Astrocyte (in vitro differentiated cells and primary cell): ENCODE measurements around the gene PAK6. TPM values are rescaled to one million over a fixed set of nuclear protein-coding genes. Genes with fewer than 3 reads are reported as not detected.
A peak's percentile ranks its signal among the peaks of the same experiment; 100 is the strongest.

Experiments
- DNase-seq: peaks from one replicate; pipeline ENCODE4 v3.0.0-alpha.2; 2010; ENCODE audit warnings: low read depth
- FAIRE-seq: peaks from 2 replicates; lab custom pipeline; 2011; peaks lifted over from hg19 to GRCh38; lab: Jason Lieb, UNC
- H2AFZ ChIP-seq: 2 replicates; pipeline ENCODE4 v1.6.0; 2012; ENCODE audit warnings: low read depth, low read length, inconsistent platforms
- H3K27ac ChIP-seq: 2 replicates; pipeline ENCODE4 v1.5.1; 2011; ENCODE audit warnings: low read depth, low read length, inconsistent platforms
- H3K27me3 ChIP-seq: 2 replicates; pipeline ENCODE4 v1.6.0; 2011; ENCODE audit warnings: low read length, inconsistent platforms; ENCODE audit not compliant: insufficient read depth
- H3K36me3 ChIP-seq: 2 replicates; pipeline ENCODE4 v1.5.1; 2011; ENCODE audit warnings: low read length, inconsistent platforms; ENCODE audit not compliant: insufficient read depth
- H3K4me1 ChIP-seq: 2 replicates; pipeline ENCODE4 v1.5.1; 2011; ENCODE audit warnings: low read length, inconsistent platforms; ENCODE audit not compliant: insufficient read depth
- H3K4me2 ChIP-seq: 2 replicates; pipeline ENCODE4 v1.6.0; 2012; ENCODE audit warnings: low read length, inconsistent platforms
- H3K4me3 ChIP-seq: 2 replicates; pipeline ENCODE4 v1.5.1; 2011; ENCODE audit warnings: low read depth, mild to moderate bottlenecking, low read length, inconsistent platforms; ENCODE audit not compliant: insufficient read depth
- H3K79me2 ChIP-seq: 2 replicates; pipeline ENCODE4 v1.6.0; 2012; ENCODE audit warnings: mild to moderate bottlenecking, low read length, inconsistent platforms; ENCODE audit not compliant: insufficient read depth
- H3K9ac ChIP-seq: 2 replicates; pipeline ENCODE4 v1.6.0; 2012; ENCODE audit warnings: mild to moderate bottlenecking, low read length, inconsistent platforms
- H3K9me3 ChIP-seq: 2 replicates; pipeline ENCODE4 v1.5.1; 2012; ENCODE audit warnings: low read depth, mild to moderate bottlenecking, low read length, inconsistent platforms; ENCODE audit not compliant: insufficient read depth
- H4K20me1 ChIP-seq: 2 replicates; pipeline ENCODE4 v1.6.0; 2012; ENCODE audit warnings: low read length, inconsistent platforms; ENCODE audit not compliant: insufficient read depth
- H3K27ac Mint-ChIP-seq: one replicate; pipeline ENCODE4 v1.8.0; 2021; ENCODE audit warnings: mild to moderate bottlenecking, mixed read lengths; ENCODE audit not compliant: unreplicated experiment
- H3K27me3 Mint-ChIP-seq: one replicate; pipeline ENCODE4 v1.8.0; 2021; ENCODE audit warnings: low read depth, mixed read lengths; ENCODE audit not compliant: unreplicated experiment
- H3K36me3 Mint-ChIP-seq: one replicate; pipeline ENCODE4 v1.8.0; 2021; ENCODE audit warnings: low read depth, mixed read lengths; ENCODE audit not compliant: unreplicated experiment
- H3K4me1 Mint-ChIP-seq: one replicate; pipeline ENCODE4 v1.8.0; 2021; ENCODE audit warnings: low read depth, mixed read lengths; ENCODE audit not compliant: unreplicated experiment
- H3K4me3 Mint-ChIP-seq: one replicate; pipeline ENCODE4 v1.8.0; 2021; ENCODE audit warnings: mild to moderate bottlenecking, moderate library complexity, mixed read lengths; ENCODE audit not compliant: unreplicated experiment
- H3K9me3 Mint-ChIP-seq: one replicate; pipeline ENCODE4 v1.8.0; 2021; ENCODE audit warnings: mild to moderate bottlenecking, mixed read lengths; ENCODE audit not compliant: unreplicated experiment
- CTCF ChIP-seq: IDR thresholded peaks from 2 replicates; pipeline ENCODE4 v1.5.1; 2011; ENCODE audit warnings: low read depth, mild to moderate bottlenecking, inconsistent platforms, low read length, moderate library complexity; ENCODE audit not compliant: insufficient read depth
- EZH2 ChIP-seq: IDR thresholded peaks from 2 replicates; pipeline ENCODE4 v1.6.1; 2012; ENCODE audit warnings: mild to moderate bottlenecking, low read length, inconsistent platforms; ENCODE audit not compliant: insufficient read depth
- total RNA-seq: library from RNA; stranded (reverse); gene quantifications from 2 replicates; pipeline ENCODE4 v1.2.1, GENCODE V29; 2021

Gene PAK6
- total RNA-seq, 1 donor from 2014 or later, result 1.1 TPM

- H4K20me1 ChIP-seq, result no peaks in the 10 kb centered on the region
- H3K27me3 Mint-ChIP-seq, result peaks cover 17% of the 10 kb centered on the region
- no peak for TF ChIP-seq CTCF
- TF ChIP-seq EZH2, result no peak
- peaks cover 3% of the 10 kb centered on the region for H3K36me3 Mint-ChIP-seq
- H3K27ac Mint-ChIP-seq, result no peak overlapping the region
- H3K9me3 Mint-ChIP-seq, result no peaks in the 10 kb centered on the region
- H3K4me1 Mint-ChIP-seq, result peaks cover 17% of the 10 kb centered on the region
- no peaks in the 10 kb centered on the region for H3K79me2 ChIP-seq
- H3K4me3 ChIP-seq, result no peak overlapping the region
- peaks cover 24% of the 10 kb centered on the region for H3K4me1 ChIP-seq
- no peak for DNase-seq
- no peak overlapping the region for H3K27ac ChIP-seq
- no peak for FAIRE-seq
- H3K36me3 ChIP-seq, result no peaks in the 10 kb centered on the region
- no peak overlapping the region for H2AFZ ChIP-seq
- H3K27me3 ChIP-seq, result no peaks in the 10 kb centered on the region
- H3K4me2 ChIP-seq, result no peak overlapping the region
- H3K9ac ChIP-seq, result no peak overlapping the region
- no peak overlapping the region for H3K4me3 Mint-ChIP-seq
- no peaks in the 10 kb centered on the region for H3K9me3 ChIP-seq
Observed at GRCh38 chr15:40265355-40265754, 26.5 kb downstream of the PAK6 start.

- Histone ChIP-seq H3K36me3 (no peaks in the 10 kb centered on the region), H3K27ac (no peak overlapping the region), H3K4me1 (peaks cover 24% of the 10 kb centered on the region), H3K9ac (no peak overlapping the region), H4K20me1 (no peaks in the 10 kb centered on the region), H2AFZ (no peak overlapping the region), H3K79me2 (no peaks in the 10 kb centered on the region), H3K4me3 (no peak overlapping the region), H3K27me3 (no peaks in the 10 kb centered on the region), H3K9me3 (no peaks in the 10 kb centered on the region), H3K4me2 (no peak overlapping the region)
- TF ChIP-seq EZH2, result no peak
- no peak for TF ChIP-seq CTCF
- Mint-ChIP-seq H3K36me3 (peaks cover 3% of the 10 kb centered on the region), H3K27ac (no peak overlapping the region), H3K4me1 (peaks cover 17% of the 10 kb centered on the region), H3K4me3 (no peak overlapping the region), H3K27me3 (peaks cover 20% of the 10 kb centered on the region), H3K9me3 (no peaks in the 10 kb centered on the region)
- no peak for DNase-seq
- FAIRE-seq, result no peak
Observed at GRCh38 chr15:40265875-40266274, 27.0 kb downstream of the PAK6 start.

- Histone ChIP-seq H4K20me1 (no peaks in the 10 kb centered on the region), H3K4me1 (peaks cover 24% of the 10 kb centered on the region), H3K27ac (peak overlapping the region; percentile 63), H2AFZ (peak overlapping the region; percentile 77), H3K9ac (peak overlapping the region; percentile 35), H3K27me3 (no peaks in the 10 kb centered on the region), H3K79me2 (no peaks in the 10 kb centered on the region), H3K36me3 (no peaks in the 10 kb centered on the region), H3K4me2 (peak overlapping the region; percentile 49), H3K9me3 (no peaks in the 10 kb centered on the region), H3K4me3 (no peak overlapping the region)
- peaks cover 17% of the 10 kb centered on the region for H3K4me1 Mint-ChIP-seq
- FAIRE-seq (peak; percentile 89), DNase-seq (peak; percentile 93)
- peaks cover 3% of the 10 kb centered on the region for H3K36me3 Mint-ChIP-seq
- H3K4me3 Mint-ChIP-seq, result no peak overlapping the region
- no peaks in the 10 kb centered on the region for H3K9me3 Mint-ChIP-seq
- peak overlapping the region; percentile 62 for H3K27ac Mint-ChIP-seq
- TF ChIP-seq CTCF, result no peak
- TF ChIP-seq EZH2, result no peak
- peaks cover 20% of the 10 kb centered on the region for H3K27me3 Mint-ChIP-seq
Observed at GRCh38 chr15:40266828-40267304, 28.0 kb downstream of the PAK6 start.
